Measurements from ENCODE around the gene FRYL.

- TF ChIP-seq CTCF (conservative IDR thresholded peaks at IDR 0.05) (no peak), EZH2 (IDR thresholded peaks at IDR 0.05; ENCODE audit: low read depth) (no peak)
These were observed 2.3 kb downstream of the FRYL start for GRCh38 chr4:48777739-48778138.

Data from PC-9 (cell line).